Right atrium auricular region (tissue), 2 donors: Measurements from ENCODE around the gene PHF23. TPM values are rescaled to one million over a fixed set of nuclear protein-coding genes. Genes with fewer than 3 reads are reported as not detected.

Source experiments
- DNase-seq: peaks from one replicate; pipeline ENCODE4 v3.0.0-alpha.2; 2019; ENCODE audit warnings: low spot score
- H3K27ac ChIP-seq, 2 donors: fragments of 200-600 bp; sonication (generic); 1 replicate in 1 of 2; 2 replicates in 1 of 2; pipeline ENCODE4 v1.5.1; 2016 to 2019
- H3K27me3 ChIP-seq, 2 donors: fragments of 200-600 bp; sonication (generic); one replicate each; pipeline versions ENCODE4 v1.5.1 to v1.6.0; 2017 to 2019
- H3K36me3 ChIP-seq: fragments of 200-600 bp; sonication (generic); one replicate; pipeline ENCODE4 v1.5.1; 2016
- H3K4me1 ChIP-seq, 2 donors: fragments of 200-600 bp; sonication (generic); one replicate each; pipeline versions ENCODE4 v1.5.1 to v1.6.0; 2017 to 2019
- H3K4me3 ChIP-seq, 2 donors: fragments of 200-600 bp; sonication (generic); 1 replicate in 1 of 2; 2 replicates in 1 of 2; pipeline ENCODE4 v1.5.1; 2017 to 2019; ENCODE audit warnings: mild to moderate bottlenecking in 1 of 2, moderate library complexity in 1 of 2
- H3K9me3 ChIP-seq, 2 donors: fragments of 200-600 bp; sonication (generic); one replicate each; pipeline ENCODE4 v1.5.1; 2019
- CTCF ChIP-seq, 2 donors: fragments of 200-600 bp; sonication (generic); IDR thresholded peaks; one replicate each; pipeline ENCODE4 v1.5.1; 2019; ENCODE audit warnings: antibody characterized with exemption in 2 of 2
- total RNA-seq, 2 donors: library from RNA; depleted of rRNA; stranded (reverse); fragments of >200 nt; gene quantifications; one replicate each; pipeline ENCODE4 v1.1.0, GENCODE V29; 2016

Gene PHF23
- total RNA-seq, 2 donors from 2014 or later: 10.0 to 22.4 TPM

- Histone ChIP-seq H3K36me3 (peaks cover 6% of the 10 kb centered on the region), H3K4me3 (peak overlapping the region in 1 of 2 donors; percentile 28), H3K9me3 (no peaks in the 10 kb centered on the region), H3K4me1 (peaks cover 0 to 30% of the 10 kb centered on the region in 2 donors), H3K27ac (no peak overlapping the region), H3K27me3 (peaks cover 11 to 34% of the 10 kb centered on the region in 2 donors)
- no peak for DNase-seq
- TF ChIP-seq CTCF (IDR thresholded peaks at IDR 0.05): no peak
These were observed 24.5 kb upstream of the PHF23 start for GRCh38 chr17:7263801-7264078.

DNA sequence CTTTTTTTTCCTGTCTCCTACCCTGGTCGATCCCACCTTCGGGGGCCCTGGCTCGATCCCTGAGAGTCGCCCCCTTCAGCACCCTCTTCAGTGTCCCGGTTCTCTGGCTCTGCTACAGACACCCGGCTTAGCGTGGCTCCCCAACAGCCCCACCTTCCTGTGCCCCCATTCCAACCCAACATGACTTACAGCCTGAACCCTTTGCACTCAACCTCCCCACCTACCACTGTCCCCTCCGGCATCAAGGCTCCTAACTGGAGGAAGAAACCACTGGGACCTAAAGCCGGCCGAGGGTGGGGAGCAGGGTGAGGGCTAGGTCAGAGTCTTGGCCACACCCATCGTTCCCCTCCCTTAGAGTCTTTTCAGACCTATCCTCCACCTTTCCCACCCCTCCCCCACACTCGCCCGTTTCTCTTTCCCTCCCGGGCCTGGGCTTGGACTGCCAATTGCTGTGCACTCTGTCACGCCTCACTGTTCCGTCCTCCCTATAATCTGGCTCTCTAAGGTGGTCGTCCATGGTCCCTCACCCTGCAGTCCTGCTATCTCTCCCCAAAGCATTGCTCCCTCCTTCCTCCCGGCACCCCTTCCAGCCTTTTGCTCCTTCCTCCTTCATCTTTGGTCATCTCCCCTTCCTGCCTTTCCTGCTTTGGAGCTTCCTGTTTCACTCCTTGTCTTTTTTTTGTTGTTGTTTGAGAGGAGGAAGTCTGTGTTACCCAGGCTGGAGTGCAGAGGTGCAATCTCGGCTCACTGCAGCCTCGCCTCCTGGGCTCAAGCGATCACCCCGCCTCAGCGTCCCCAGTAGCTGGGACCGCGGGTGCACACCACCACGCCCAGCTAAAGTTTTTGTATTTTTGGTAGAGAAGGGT lies 23.9 kb upstream of the PHF23 start:
- Histone ChIP-seq H3K9me3 (no peaks in the 10 kb centered on the region), H3K4me1 (peaks cover 0 to 30% of the 10 kb centered on the region in 2 donors), H3K36me3 (peaks cover 10% of the 10 kb centered on the region), H3K27me3 (peaks cover 11 to 34% of the 10 kb centered on the region in 2 donors), H3K27ac (no peak overlapping the region), H3K4me3 (peak overlapping the region; percentile 2 to 28)
- TF ChIP-seq CTCF (IDR thresholded peaks at IDR 0.05): no peak
- DNase-seq: no peak

DNA sequence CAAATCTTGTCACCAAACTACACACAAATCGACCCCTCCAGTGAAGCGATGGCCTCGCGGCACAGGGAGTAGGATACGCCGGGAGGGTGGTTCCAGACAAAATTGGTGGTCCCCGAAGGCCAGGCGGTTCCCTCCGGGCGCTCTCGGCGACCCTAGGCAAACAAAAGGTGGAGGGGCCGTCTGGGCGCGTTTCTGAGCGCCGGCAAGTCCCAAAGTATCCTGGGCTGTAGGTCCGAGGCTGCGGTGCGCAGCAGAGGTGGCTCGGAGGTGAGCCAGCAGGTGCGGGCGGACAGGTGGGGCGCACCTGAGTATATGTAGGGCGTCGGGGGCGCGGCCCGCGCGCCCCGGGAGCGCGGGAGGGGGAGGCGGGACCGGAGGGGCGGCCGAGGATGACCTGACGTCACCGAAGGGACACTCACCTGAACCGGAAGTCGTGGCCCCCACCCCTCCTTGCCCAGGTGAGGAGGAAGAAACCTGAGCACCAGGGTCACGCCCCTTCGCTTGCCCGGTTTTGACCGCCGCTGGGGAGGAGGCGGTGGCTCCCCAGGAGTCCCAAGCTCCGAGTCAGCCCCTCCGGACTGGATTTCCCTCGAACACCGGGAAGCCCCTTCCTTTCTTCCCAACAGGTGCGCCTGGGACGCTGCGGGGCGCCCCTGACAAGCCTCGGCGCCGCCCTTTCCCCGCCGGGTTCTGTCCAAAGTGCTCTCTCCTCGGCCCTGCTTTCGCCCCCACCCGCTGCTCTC lies 23.1 kb upstream of the PHF23 start, which contains the start of gene CLDN7:
Gene CLDN7 (minus strand): TSS at position 287 of the 743 bp plus-strand sequence. CDS start 435 bp downstream, outside the sequence.
- Histone ChIP-seq H3K27ac (no peak within 1 kb of the TSS), H3K4me1 (peaks cover 0 to 30% of the 10 kb centered on the region in 2 donors), H3K9me3 (no peaks in the 10 kb centered on the region), H3K27me3 (peaks cover 11 to 34% of the 10 kb centered on the region in 2 donors), H3K36me3 (peaks cover 18% of the 10 kb centered on the region), H3K4me3 (peak within 1 kb of the TSS; percentile 22 to 54)
- TF ChIP-seq CTCF (IDR thresholded peaks at IDR 0.05): no peak
- DNase-seq: no peak

- TF ChIP-seq CTCF (IDR thresholded peaks at IDR 0.05): no peak
- H3K9me3 ChIP-seq: no peaks in the 10 kb centered on the region
- H3K27ac ChIP-seq: no peak overlapping the region
- peaks cover 11 to 34% of the 10 kb centered on the region in 2 donors for H3K27me3 ChIP-seq
- peak overlapping the region; percentile 22 to 54 for H3K4me3 ChIP-seq
- peaks cover 0 to 30% of the 10 kb centered on the region in 2 donors for H3K4me1 ChIP-seq
- DNase-seq: no peak
- peaks cover 25% of the 10 kb centered on the region for H3K36me3 ChIP-seq
These were observed 22.3 kb upstream of the PHF23 start for GRCh38 chr17:7261379-7262191.

DNA sequence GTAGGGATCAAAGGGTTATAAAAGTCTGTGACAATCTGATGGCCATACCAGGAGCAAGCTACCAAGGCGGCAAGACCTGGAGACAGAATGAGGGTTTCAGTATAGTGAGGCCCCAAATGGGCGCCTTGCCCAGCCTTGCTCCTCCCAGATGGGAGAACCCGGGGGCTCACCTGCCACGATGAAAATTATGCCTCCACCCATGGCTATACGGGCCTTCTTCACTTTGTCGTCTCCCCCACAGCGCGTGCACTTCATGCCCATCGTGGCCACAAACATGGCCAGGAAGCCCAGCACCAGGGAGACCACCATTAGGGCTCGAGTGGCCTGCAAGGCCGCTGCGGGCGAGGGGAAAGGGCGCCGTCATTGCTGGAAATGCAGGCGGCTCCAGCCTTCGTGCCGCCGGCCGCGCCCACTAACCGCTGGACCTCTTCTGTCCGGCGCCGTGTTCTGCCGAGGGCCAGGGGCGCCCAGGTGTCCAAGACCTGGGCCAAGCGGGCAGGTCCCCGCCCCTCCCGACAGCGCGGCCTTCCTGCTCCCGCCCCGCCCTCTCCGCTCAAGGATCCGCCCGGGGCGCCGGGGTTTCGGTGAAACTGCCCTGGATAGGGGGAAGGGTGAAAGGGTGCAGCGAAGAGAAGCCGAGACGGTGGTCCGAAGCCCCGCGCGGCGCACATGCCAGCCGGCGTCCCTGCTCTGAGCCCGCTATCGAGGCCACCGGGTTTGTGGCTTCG lies 21.6 kb upstream of the PHF23 start:
- H3K27ac ChIP-seq: no peak overlapping the region
- DNase-seq: no peak
- no peak for TF ChIP-seq CTCF (IDR thresholded peaks at IDR 0.05)
- peak overlapping the region; percentile 22 to 54 for H3K4me3 ChIP-seq
- peaks cover 33% of the 10 kb centered on the region for H3K36me3 ChIP-seq
- peaks cover 0 to 30% of the 10 kb centered on the region in 2 donors for H3K4me1 ChIP-seq
- no peaks in the 10 kb centered on the region for H3K9me3 ChIP-seq
- H3K27me3 ChIP-seq: peaks cover 11 to 34% of the 10 kb centered on the region in 2 donors
